SK-N-SH (cell line): Measurements from ENCODE around the gene ARPIN. TPM values are rescaled to one million over a fixed set of nuclear protein-coding genes. Genes with fewer than 3 reads are reported as not detected.
"Not testable (repeated sequence)": the region's sequence is repeated elsewhere in the genome, so short reads cannot be mapped to it uniquely, and the experiment has no call there.

ENCODE experiments used
- CTCF ChIA-PET: fragments of 300-600, 350-600 bp; formaldehyde crosslinking; extraction: SDS; loops from one replicate; lab custom pipeline; 2021; lab: Yijun Ruan, JAX
- POLR2A ChIA-PET: fragments of 350-600 bp; sonication (Branson Sonifier 250); formaldehyde crosslinking; extraction: SDS; loops from one replicate; lab custom pipeline; 2020; ENCODE audit warnings: antibody characterized with exemption, inconsistent platforms; lab: Yijun Ruan, JAX
- DNase-seq: peaks from one replicate; pipeline ENCODE4 v3.0.0; 2012
- H2AFZ ChIP-seq: fragments of 200-600 bp; sonication (generic); 2 replicates; pipeline ENCODE4 v1.8.1; 2016; ENCODE audit warnings: antibody characterized with exemption, mild to moderate bottlenecking, low read depth
- H3F3A ChIP-seq: fragments of 200-600 bp; sonication (generic); replicated peaks from 2 replicates; pipeline ENCODE3; 2016; ENCODE audit warnings: antibody characterized with exemption, mild to moderate bottlenecking; ENCODE audit not compliant: insufficient read depth
- H3K27ac ChIP-seq, 2 experiments: fragments of 200-500 bp in 1 of 2; fragments of 200-600 bp in 1 of 2; sonication (Bioruptor generic) in 1 of 2; sonication (generic), shearing (Covaris generic) in 1 of 2; 2 replicates each; pipeline versions ENCODE4 v1.5.1 to v1.6.1; 2014 to 2016; ENCODE audit warnings: low read depth in 2 of 2, inconsistent platforms in 1 of 2, low read length in 1 of 2, mild to moderate bottlenecking in 1 of 2, mixed read lengths in 1 of 2
- H3K27me3 ChIP-seq: fragments of 200-600 bp; sonication (generic), shearing (Covaris generic); 2 replicates; pipeline ENCODE4 v1.6.1; 2016; ENCODE audit warnings: mixed run types; ENCODE audit not compliant: insufficient read depth
- H3K36me3 ChIP-seq, 2 experiments: fragments of 200-500 bp in 1 of 2; fragments of 200-600 bp in 1 of 2; sonication (Bioruptor generic) in 1 of 2; sonication (generic) in 1 of 2; replicated peaks in 1 of 2; 2 replicates each; pipeline versions ENCODE3 to v1.5.1; 2014 to 2016; ENCODE audit warnings: low read length in 1 of 2, mild to moderate bottlenecking in 1 of 2; ENCODE audit not compliant: insufficient read depth in 2 of 2, control insufficient read depth in 1 of 2
- H3K4me1 ChIP-seq, 2 experiments: fragments of 200-500 bp in 1 of 2; fragments of 200-600 bp in 1 of 2; sonication (Bioruptor generic) in 1 of 2; sonication (generic), shearing (Covaris generic) in 1 of 2; 2 replicates each; pipeline versions ENCODE4 v1.5.1 to v1.6.1; 2014 to 2016; ENCODE audit warnings: low read depth in 1 of 2, low read length in 1 of 2, mixed run types in 1 of 2; ENCODE audit not compliant: insufficient read depth in 2 of 2, control insufficient read depth in 1 of 2
- H3K4me2 ChIP-seq: fragments of 200-600 bp; sonication (generic), shearing (Covaris generic); 2 replicates; pipeline ENCODE4 v1.6.1; 2017; ENCODE audit warnings: mixed run types
- H3K4me3 ChIP-seq, 2 experiments: fragments of 200-500 bp in 1 of 2; fragments of 200-600 bp in 1 of 2; sonication (Bioruptor generic) in 1 of 2; sonication (generic), shearing (Covaris generic) in 1 of 2; 2 replicates each; pipeline versions ENCODE4 v1.5.1 to v1.8.1; 2014 to 2016; ENCODE audit warnings: low read depth in 2 of 2, inconsistent platforms in 1 of 2, low read length in 1 of 2, mild to moderate bottlenecking in 1 of 2, mixed read lengths in 1 of 2, moderate library complexity in 1 of 2
- H3K79me2 ChIP-seq: fragments of 200-600 bp; sonication (generic); 2 replicates; pipeline ENCODE4 v1.8.1; 2017; ENCODE audit warnings: mild to moderate bottlenecking; ENCODE audit not compliant: insufficient read depth
- H3K9ac ChIP-seq: fragments of 200-600 bp; sonication (generic); 2 replicates; pipeline ENCODE4 v1.6.1; 2017; ENCODE audit warnings: mixed run types
- H3K9me2 ChIP-seq: fragments of 200-600 bp; sonication (generic); 2 replicates; pipeline ENCODE4 v1.6.1; 2017; ENCODE audit warnings: mixed run types
- H3K9me3 ChIP-seq: fragments of 200-600 bp; sonication (generic); 2 replicates; pipeline ENCODE4 v1.6.1; 2017; ENCODE audit warnings: mixed run types, mild to moderate bottlenecking, moderate library complexity
- H4K20me1 ChIP-seq: fragments of 200-600 bp; sonication (generic); 2 replicates; pipeline ENCODE4 v1.6.1; 2017; ENCODE audit warnings: mild to moderate bottlenecking, mixed run types; ENCODE audit not compliant: insufficient read depth
- CHD2 ChIP-seq: fragments of 150-350 bp; IDR thresholded peaks from 2 replicates; pipeline ENCODE4 v1.6.1; 2018; ENCODE audit warnings: low read length; ENCODE audit not compliant: partially characterized antibody
- CTCF ChIP-seq: fragments of 200-600 bp; sonication (generic); IDR thresholded peaks from 2 replicates; pipeline ENCODE4 v1.6.1; 2017; ENCODE audit warnings: antibody characterized with exemption, mild to moderate bottlenecking, moderate library complexity
- FOSL2 ChIP-seq: IDR thresholded peaks from 2 replicates; pipeline ENCODE4 v1.4.0; 2012; ENCODE audit warnings: low read depth, mild to moderate bottlenecking, moderate library complexity, borderline replicate concordance
- GATA2 ChIP-seq: sonication (generic); formaldehyde crosslinking; IDR thresholded peaks from 2 replicates; pipeline ENCODE4 v1.5.0; 2020; ENCODE audit warnings: mild to moderate bottlenecking, missing genetic modification reagents
- JUND ChIP-seq: IDR thresholded peaks from 2 replicates; pipeline ENCODE4 v1.4.0; 2012
- MXI1 ChIP-seq: IDR thresholded peaks from 2 replicates; pipeline ENCODE4 v1.6.1; 2012; ENCODE audit warnings: mild to moderate bottlenecking, low read depth, low read length, improper control_type of control experiment
- NRF1 ChIP-seq: IDR thresholded peaks from 2 replicates; pipeline ENCODE4 v1.6.1; 2012; ENCODE audit warnings: low read depth, mild to moderate bottlenecking, low read length
- POLR2AphosphoS5 ChIP-seq: IDR thresholded peaks from 2 replicates; pipeline ENCODE4 v1.6.1; 2012; ENCODE audit warnings: low read depth, low read length
- RAD21 ChIP-seq: IDR thresholded peaks from 2 replicates; pipeline ENCODE4 v1.6.1; 2012; ENCODE audit warnings: mild to moderate bottlenecking, low read length
- RCOR1 ChIP-seq: fragments of 150-350 bp; IDR thresholded peaks from 2 replicates; pipeline ENCODE4 v1.6.1; 2017; ENCODE audit warnings: antibody characterized with exemption, low read length
- TEAD4 ChIP-seq: IDR thresholded peaks from 2 replicates; pipeline ENCODE4 v1.4.0; 2012; ENCODE audit warnings: mild to moderate bottlenecking, borderline replicate concordance; ENCODE audit not compliant: insufficient read depth
- YY1 ChIP-seq: IDR thresholded peaks from 2 replicates; pipeline ENCODE4 v1.4.0; 2012; ENCODE audit warnings: low read depth, mild to moderate bottlenecking
- WGBS: methylation state at CpG from one replicate; pipeline ENCODE4 v1.1.6; 2017; ENCODE audit warnings: low lambda C conversion rate; 5-methylcytosine and 5-hydroxymethylcytosine counted together
- polyA plus RNA-seq, 3 experiments: library from polyadenylated mRNA; depleted of rRNA; stranded (reverse); fragments of >200 nt; gene quantifications; 2 replicates each; pipeline ENCODE4 v1.2.3, GENCODE V29; 2012

ARPIN gene
- polyA plus RNA-seq, 1 of the 3 experiments (the other 2 are of a cell fraction) = 13.5 TPM

GRCh38 chr15:89939910-89940309, 27.2 kb upstream of the ARPIN start (continued):
- TF ChIP-seq FOSL2 (no peak), CHD2 (no peak), TEAD4 (no peak), NRF1 (no peak), RAD21 (no peak), GATA2 (CRISPR knock-in tag) (no peak)

GRCh38 chr15:89939377-89939776, 26.6 kb upstream of the ARPIN start:
- 74% methylated on average over 2 of the region's 2 CpGs for WGBS
- H3K36me3 ChIP-seq, H2AFZ ChIP-seq, H3K9me2 ChIP-seq, H3K4me1 ChIP-seq, H3K27ac ChIP-seq, H4K20me1 ChIP-seq, DNase-seq, H3K4me2 ChIP-seq, H3K9ac ChIP-seq, POLR2A ChIA-PET, H3K79me2 ChIP-seq, H3K9me3 ChIP-seq, H3F3A ChIP-seq, H3K4me3 ChIP-seq, H3K27me3 ChIP-seq: not testable (repeated sequence)
- CTCF ChIA-PET = interaction anchor here (0.5 kb wide), 1 partner anchor 1119 kb away, joined by 3 read pairs; no protein-coding TSS in a partner anchor

GRCh38 chr15:89937365-89938350, 24.9 kb upstream of the ARPIN start:
- Histone ChIP-seq H3K79me2 (no peaks in the 10 kb centered on the region), H3K4me3 (no peak overlapping the region), H3K4me2 (no peak overlapping the region), H3F3A (no peaks in the 10 kb centered on the region), H3K27me3 (no peaks in the 10 kb centered on the region; the same call in 1 of the 2 replicates), H3K27ac (no peak overlapping the region), H4K20me1 (no peaks in the 10 kb centered on the region), H3K4me1 (no peaks in the 10 kb centered on the region), H3K9me2 (no peaks in the 10 kb centered on the region), H2AFZ (no peak overlapping the region), H3K36me3 (no peaks in the 10 kb centered on the region), H3K9me3 (no peaks in the 10 kb centered on the region), H3K9ac (no peak overlapping the region)
- POLR2A ChIA-PET = no interaction called here
- WGBS = 75% methylated on average over 10 of the region's 10 CpGs
- DNase-seq = no peak
- TF ChIP-seq RCOR1 = no peak
- no peak for TF ChIP-seq CHD2
- no peak for TF ChIP-seq GATA2 (CRISPR knock-in tag)
- TF ChIP-seq POLR2AphosphoS5 = no peak
- TF ChIP-seq, all 33 proteins: peak for 0
- CTCF ChIA-PET = interaction anchor here (1.6 kb wide), 1 partner anchor 10 kb away, joined by 4 read pairs; no protein-coding TSS in a partner anchor

GRCh38 chr15:89936786-89937265, 24.1 kb upstream of the ARPIN start:
- no peaks in the 10 kb centered on the region for H3K9me2 ChIP-seq
- TF ChIP-seq CTCF (no peak), NRF1 (no peak), YY1 (no peak), JUND (no peak), FOSL2 (no peak), POLR2AphosphoS5 (no peak), MXI1 (no peak)
- TF ChIP-seq, all 33 proteins: peak for 0
- no peaks in the 10 kb centered on the region for H3F3A ChIP-seq
- H3K4me2 ChIP-seq = no peak overlapping the region
- DNase-seq = no peak
- ChIA-PET POLR2A (no interaction called here), CTCF (interaction anchor here (1.6 kb wide), 1 partner anchor 11 kb away, joined by 4 read pairs; no protein-coding TSS in a partner anchor)
- H3K4me1 ChIP-seq = no peaks in the 10 kb centered on the region
- WGBS = 94% methylated on average over 14 of the region's 14 CpGs
- H3K27me3 ChIP-seq = peaks cover 7% of the 10 kb centered on the region; the same call in 1 of the 2 replicates
- H4K20me1 ChIP-seq = no peaks in the 10 kb centered on the region
- no peaks in the 10 kb centered on the region for H3K9me3 ChIP-seq
- no peak overlapping the region for H3K9ac ChIP-seq
- H3K27ac ChIP-seq = no peak overlapping the region
- no peak overlapping the region for H2AFZ ChIP-seq
- H3K36me3 ChIP-seq = no peaks in the 10 kb centered on the region
- H3K4me3 ChIP-seq = no peak overlapping the region
- H3K79me2 ChIP-seq = no peaks in the 10 kb centered on the region
